NCI-H1092 (cell line): ENCODE measurements around the gene SBNO2.

ENCODE experiments used
- DNase-seq: peaks from one replicate; lab custom pipeline; 2025; lab: John Stamatoyannopoulos, UW

SBNO2 gene

GRCh38 chr19:1105873-1106840, 67.9 kb downstream of the SBNO2 start:
- no peak for DNase-seq

GRCh38 chr19:1105008-1105872, 68.8 kb downstream of the SBNO2 start:
- no peak for DNase-seq

DNA sequence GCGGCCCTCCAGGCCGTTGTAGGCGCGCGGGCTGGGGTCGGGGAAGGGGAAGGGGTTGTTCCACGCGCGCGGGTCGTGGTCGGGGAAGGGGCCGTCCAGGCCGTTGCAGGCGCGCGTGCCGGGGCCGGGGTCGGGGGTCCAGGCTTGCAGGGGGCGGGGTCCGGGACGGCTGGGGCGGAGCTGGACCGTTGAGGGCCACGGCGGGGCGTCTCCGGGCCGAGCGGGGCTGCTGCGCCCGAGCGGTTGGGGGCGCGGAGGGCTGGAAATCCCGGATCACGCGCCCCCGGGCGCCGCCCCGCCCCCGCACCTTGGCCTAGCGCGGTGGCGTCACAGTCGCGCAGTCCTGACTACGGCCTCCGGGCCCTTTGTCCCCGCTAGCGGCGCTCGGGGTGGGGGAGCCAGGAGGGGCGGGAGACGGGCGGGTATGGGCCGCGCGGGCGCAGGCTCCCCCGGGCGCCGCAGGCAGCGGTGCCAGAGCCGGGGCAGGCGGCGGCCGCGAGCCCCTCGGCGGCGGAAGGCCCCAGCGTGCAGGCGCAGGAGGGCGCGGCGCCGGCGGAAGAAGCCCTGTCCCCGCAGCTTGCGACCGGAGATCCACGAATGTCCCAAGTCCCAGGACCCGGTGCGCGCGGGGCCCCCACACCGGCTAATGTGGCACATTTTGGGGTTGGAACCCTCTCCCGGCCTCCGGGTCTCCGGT, 69.6 kb downstream of the SBNO2 start:
- peak; percentile 58 for DNase-seq

DNA sequence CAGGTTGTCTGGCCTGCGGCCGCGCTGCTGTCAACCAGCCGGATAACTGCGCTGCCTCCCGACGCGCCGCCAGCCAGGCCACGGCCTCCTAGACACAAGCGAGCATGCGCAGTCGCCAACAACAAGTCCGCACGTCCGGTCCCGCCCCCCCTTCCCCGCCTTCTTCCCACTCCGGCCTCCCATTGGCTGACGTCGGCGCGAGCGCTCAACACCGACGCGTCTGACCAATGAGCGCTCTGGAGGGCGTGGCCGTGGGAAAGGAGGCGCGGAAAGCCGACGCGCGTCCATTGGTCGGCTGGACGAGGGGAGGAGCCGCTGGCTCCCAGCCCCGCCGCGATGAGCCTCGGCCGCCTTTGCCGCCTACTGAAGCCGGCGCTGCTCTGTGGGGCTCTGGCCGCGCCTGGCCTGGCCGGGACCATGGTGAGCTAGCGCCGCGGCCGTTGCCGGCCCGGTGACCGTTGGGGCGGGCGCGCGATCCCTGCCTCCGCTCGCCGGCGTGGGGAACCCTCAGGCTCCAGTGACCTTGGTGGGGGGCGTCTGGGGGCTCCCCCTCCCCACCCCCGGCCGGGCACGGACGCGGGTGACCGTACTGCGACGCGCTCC, 70.3 kb downstream of the SBNO2 start, which contains the start of gene GPX4:
GPX4 (plus strand) TSS at position 287 of the 603 bp plus-strand sequence; CDS start at position 337, 50 bp downstream.
- peak; percentile 99 for DNase-seq

GRCh38 chr19:1103132-1103707, 70.8 kb downstream of the SBNO2 start:
- no peak for DNase-seq

DNA sequence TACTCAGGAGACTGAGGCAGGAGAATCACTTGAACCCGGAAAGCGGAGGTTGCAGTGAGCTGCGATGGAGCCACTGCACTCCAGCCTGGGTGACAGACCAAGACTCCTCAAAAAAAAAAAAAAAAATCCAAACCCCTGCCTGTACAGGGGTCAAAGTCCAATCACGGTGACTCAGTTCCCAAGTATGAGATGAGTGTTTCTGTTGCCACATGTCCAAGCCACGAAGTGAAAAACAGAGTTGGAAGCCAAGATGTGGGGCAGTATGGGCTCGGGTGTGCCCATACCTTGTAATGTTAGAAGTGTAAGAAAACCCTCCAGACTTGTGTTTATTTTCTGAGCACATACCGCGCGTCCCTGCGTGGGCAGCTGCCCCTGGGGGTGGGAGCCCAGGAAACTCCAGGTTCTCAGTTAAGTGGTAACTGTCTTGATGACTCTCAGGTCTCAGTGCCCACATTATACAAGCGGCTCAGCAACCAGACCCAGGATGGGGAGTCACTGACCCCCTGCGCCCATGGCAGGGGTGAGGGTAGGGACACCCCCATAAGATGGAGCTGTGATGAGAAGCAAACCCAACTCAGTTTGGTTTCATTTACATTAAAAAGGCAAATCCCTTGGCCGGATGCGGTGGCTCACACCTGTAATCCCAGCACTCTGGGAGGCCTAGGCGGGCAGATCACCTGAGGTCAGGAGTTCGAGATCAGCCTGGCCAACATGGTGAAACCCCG, 71.5 kb downstream of the SBNO2 start:
- no peak for DNase-seq

- DNase-seq, result no peak
Measured at GRCh38 chr19:1101337-1101698, 72.8 kb downstream of the SBNO2 start.

GRCh38 chr19:1098177-1099051, 75.7 kb downstream of the SBNO2 start:
- DNase-seq, result no peak

GRCh38 chr19:1097810-1098176, 76.3 kb downstream of the SBNO2 start:
- no peak for DNase-seq

GRCh38 chr19:1094978-1095701, 78.9 kb downstream of the SBNO2 start, which contains the start of gene POLR2E:
Gene POLR2E (minus strand): TSS chr19:1095375. CDS start chr19:1095315, 60 bp downstream.
- DNase-seq, result peak; percentile 98

GRCh38 chr19:1094655-1094977, 79.5 kb downstream of the SBNO2 start:
- no peak for DNase-seq

GRCh38 chr19:1093811-1094553, 80.1 kb downstream of the SBNO2 start:
- no peak for DNase-seq

DNA sequence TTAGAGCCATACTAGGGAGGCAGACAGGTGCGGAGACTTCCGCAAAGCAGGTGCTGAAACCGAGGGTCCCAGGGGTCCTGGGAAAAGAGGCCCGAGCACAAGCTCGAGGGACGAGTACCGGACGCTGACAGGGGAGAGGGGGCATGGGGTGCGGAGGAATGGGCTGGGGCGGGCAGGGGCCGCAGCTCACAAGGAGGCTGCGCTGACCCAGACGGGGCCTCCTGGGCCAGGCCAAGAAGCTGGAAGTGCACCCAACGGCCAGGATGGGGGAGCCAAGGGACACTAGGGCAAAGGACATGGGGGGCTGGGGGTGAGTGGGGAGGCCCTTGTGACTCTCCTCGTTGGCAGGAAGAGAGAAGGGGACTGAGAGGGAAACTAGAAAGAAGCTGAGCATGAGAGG, 80.7 kb downstream of the SBNO2 start:
- no peak for DNase-seq

DNA sequence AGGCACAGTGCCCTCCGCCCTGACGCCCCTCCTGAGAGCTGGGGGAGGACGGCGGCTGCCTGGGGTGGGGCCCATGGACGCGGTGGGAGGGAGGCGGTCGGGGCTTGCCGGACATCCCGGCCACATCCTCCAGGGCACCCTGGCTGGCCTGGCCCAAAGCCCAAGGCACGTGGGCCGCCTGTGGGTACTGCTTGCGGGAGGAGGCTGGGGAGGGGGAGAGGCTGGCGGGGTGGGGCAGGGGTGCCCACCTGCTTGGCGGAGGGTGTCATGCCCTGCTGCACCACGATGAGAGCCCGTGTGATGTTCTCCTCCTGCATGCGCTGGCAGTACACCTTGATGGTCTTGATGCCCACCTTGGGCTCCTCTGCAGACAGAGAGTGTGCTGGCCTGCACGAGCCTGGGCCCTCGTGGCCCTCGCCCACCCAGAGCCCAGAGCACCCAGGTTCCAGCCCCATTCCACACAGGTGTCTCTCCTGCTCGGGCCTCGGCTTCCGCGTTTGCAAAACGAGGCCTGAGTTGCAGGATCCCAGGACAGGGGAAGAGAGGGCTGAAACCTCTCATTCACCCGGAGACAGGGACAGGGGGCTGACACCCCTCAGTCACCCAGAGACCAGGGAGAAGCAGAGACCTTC, 82.4 kb downstream of the SBNO2 start:
- no peak for DNase-seq

- DNase-seq, result no peak
Measured at GRCh38 chr19:1090731-1091543, 83.1 kb downstream of the SBNO2 start.

DNA sequence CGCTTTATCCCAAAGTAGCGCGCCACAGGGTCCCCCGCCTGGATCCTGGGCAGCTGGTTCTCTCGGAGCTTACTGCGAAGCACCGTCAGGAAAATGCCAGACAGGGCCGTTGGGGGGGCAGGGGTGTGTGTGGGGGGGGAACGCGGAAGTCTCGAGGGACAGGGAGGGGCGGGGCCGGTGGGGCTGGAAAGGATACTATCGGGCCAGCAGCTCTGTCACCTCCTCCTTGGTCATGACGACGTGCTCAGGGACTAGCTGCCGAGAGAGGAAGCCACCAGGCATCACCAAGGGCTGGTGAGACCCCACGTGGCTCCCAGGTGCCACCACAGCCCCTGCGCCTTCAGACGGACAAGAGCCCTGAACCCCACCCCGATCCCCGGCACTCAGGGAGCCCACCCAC, 84.2 kb downstream of the SBNO2 start:
- no peak for DNase-seq
